ENCODE measurements around the gene TMEM273.

TMEM273 gene

DNA sequence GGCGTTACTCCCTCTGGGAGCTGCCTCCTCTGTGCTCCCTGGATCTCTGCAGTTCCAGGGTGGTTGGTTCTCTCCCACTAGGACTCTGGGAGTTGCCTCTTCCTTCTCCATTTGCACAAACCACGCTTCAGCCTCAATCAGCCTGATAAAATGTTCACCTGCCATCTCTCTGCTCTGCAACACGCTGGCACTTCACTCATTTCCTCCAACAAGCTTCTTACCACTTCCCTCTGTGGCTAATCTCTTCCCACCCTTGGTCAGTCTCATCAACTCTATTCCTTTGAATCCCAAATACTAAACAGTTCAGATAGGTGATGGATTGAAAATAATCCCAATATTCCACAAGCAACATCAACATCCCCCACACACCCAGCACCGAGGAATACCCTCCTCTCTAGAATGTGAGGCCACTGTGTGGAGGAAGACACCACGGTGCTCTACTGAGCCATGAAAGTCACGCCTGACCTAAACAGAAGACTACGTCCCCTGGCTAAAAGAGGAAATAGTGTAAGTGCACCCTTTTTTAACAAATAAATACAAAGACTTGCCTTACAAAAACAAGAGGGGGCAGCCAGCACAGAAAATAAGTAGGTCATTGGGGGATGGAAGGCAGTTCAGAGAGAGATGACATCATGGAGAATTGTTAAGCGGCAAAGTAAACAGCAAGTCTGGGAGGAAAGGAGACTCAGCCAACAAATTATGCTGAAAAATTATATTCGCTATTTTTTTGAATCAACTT is 52.4 kb downstream of the TMEM273 start:
- Histone ChIP-seq H3K4me2 (ENCODE audit: insufficient read depth, low read length) (no peak overlapping the region), H2AFZ (ENCODE audit: low read depth, low read length) (no peak overlapping the region), H3K9ac (ENCODE audit: low read depth, low read length) (no peak overlapping the region), H3K27me3 (ENCODE audit: insufficient read depth, low read length, poor library complexity) (no peaks in the 10 kb centered on the region), H3K4me1 (ENCODE audit: insufficient read depth, low read length) (peaks cover 5% of the 10 kb centered on the region), H3K79me2 (ENCODE audit: insufficient read depth, low read length) (no peaks in the 10 kb centered on the region), H3K36me3 (ENCODE audit: insufficient read depth, low read length) (no peaks in the 10 kb centered on the region), H3K4me3 (ENCODE audit: low read depth in 1 of 2, low read length in 2 of 2) (no peak overlapping the region), H4K20me1 (ENCODE audit: insufficient read depth, low read length) (no peaks in the 10 kb centered on the region), H3K9me3 (ENCODE audit: insufficient read depth, low read length, severe bottlenecking) (no peaks in the 10 kb centered on the region), H3K27ac (ENCODE audit: low read length) (no peak overlapping the region)
- TF ChIP-seq EZH2 (IDR thresholded peaks at IDR 0.05; ENCODE audit: borderline replicate concordance, low read depth, low read length, severe bottlenecking): no peak
- TF ChIP-seq, protein P1, sequence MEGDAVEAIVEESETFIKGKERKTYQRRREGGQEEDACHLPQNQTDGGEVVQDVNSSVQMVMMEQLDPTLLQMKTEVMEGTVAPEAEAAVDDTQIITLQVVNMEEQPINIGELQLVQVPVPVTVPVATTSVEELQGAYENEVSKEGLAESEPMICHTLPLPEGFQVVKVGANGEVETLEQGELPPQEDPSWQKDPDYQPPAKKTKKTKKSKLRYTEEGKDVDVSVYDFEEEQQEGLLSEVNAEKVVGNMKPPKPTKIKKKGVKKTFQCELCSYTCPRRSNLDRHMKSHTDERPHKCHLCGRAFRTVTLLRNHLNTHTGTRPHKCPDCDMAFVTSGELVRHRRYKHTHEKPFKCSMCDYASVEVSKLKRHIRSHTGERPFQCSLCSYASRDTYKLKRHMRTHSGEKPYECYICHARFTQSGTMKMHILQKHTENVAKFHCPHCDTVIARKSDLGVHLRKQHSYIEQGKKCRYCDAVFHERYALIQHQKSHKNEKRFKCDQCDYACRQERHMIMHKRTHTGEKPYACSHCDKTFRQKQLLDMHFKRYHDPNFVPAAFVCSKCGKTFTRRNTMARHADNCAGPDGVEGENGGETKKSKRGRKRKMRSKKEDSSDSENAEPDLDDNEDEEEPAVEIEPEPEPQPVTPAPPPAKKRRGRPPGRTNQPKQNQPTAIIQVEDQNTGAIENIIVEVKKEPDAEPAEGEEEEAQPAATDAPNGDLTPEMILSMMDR (IDR thresholded peaks at IDR 0.05; ENCODE audit: borderline replicate concordance, extremely low read depth, low read length, poor library complexity, severe bottlenecking): no peak
- no peak for DNase-seq
- ATAC-seq (ENCODE audit: insufficient read depth, low read depth): no peak

DNA sequence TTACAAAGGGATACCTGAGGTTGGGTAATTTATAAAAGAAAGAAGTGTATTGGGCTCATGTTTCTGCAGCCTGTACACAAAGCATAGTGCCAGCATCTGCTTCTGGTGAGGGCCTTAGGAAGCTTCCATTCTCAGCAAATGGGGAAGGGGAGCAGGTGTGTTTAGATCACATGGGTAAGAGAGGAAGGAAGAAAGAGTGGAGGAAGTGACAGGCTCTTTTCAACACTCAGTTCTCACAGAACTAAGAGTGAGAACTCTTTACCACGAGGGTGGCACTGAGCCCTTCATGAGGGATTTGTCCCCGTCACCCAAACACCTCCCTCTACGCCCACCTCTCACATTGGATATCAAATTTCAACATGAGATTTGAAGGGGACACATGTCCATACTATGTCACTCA is 53.9 kb downstream of the TMEM273 start:
- TF ChIP-seq, protein P1 (IDR thresholded peaks at IDR 0.05; ENCODE audit: borderline replicate concordance, extremely low read depth, low read length, poor library complexity, severe bottlenecking): no peak
- no peak for TF ChIP-seq EZH2 (IDR thresholded peaks at IDR 0.05; ENCODE audit: borderline replicate concordance, low read depth, low read length, severe bottlenecking)
- no peaks in the 10 kb centered on the region for H4K20me1 ChIP-seq (ENCODE audit: insufficient read depth, low read length)
- H3K27ac ChIP-seq (ENCODE audit: low read length): no peak overlapping the region
- no peaks in the 10 kb centered on the region for H3K27me3 ChIP-seq (ENCODE audit: insufficient read depth, low read length, poor library complexity)
- no peaks in the 10 kb centered on the region for H3K9me3 ChIP-seq (ENCODE audit: insufficient read depth, low read length, severe bottlenecking)
- peak; percentile 76 for ATAC-seq (ENCODE audit: insufficient read depth, low read depth)
- no peak overlapping the region for H3K4me2 ChIP-seq (ENCODE audit: insufficient read depth, low read length)
- no peak overlapping the region for H3K4me3 ChIP-seq (ENCODE audit: low read depth in 1 of 2, low read length in 2 of 2)
- no peaks in the 10 kb centered on the region for H3K79me2 ChIP-seq (ENCODE audit: insufficient read depth, low read length)
- no peaks in the 10 kb centered on the region for H3K36me3 ChIP-seq (ENCODE audit: insufficient read depth, low read length)
- H3K9ac ChIP-seq (ENCODE audit: low read depth, low read length): no peak overlapping the region
- DNase-seq: peak; percentile 16
- H3K4me1 ChIP-seq (ENCODE audit: insufficient read depth, low read length): peaks cover 5% of the 10 kb centered on the region
- no peak overlapping the region for H2AFZ ChIP-seq (ENCODE audit: low read depth, low read length)

DNA sequence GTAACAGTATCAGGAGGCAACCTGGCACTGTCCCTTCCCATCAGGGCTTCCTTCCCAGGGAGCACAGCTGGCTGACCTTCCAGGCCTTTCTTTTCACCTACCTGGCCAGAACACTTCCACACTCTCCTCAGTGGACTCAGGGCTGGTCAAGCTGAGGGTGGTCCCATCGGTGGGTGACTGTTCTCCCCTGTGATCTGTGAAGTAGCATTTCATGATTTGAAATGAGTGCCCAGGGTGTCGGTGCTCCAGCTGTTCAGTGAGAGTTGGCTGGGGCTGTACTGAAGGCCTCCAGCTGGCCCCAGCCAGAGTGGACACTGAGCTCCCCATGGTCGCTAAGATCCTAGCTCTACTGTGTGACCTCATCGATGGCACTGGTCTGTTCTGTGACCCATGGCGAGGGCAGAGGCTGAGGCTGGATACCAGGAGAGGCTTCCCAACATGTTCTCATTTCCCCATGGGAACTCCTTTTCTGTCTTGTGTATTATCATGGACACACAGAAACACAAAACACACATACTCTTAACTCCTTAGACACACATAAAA is 54.4 kb downstream of the TMEM273 start, which contains the start of gene FAM170B:
FAM170B (minus strand) TSS at position 316 of the 543 bp plus-strand sequence; CDS start at position 213, 103 bp downstream.
- DNase-seq (no peak), ATAC-seq (ENCODE audit: insufficient read depth, low read depth) (no peak)
- Histone ChIP-seq H3K36me3 (ENCODE audit: insufficient read depth, low read length) (no peaks in the 10 kb centered on the region), H3K4me3 (ENCODE audit: low read depth in 1 of 2, low read length in 2 of 2) (no peak within 1 kb of the TSS), H3K79me2 (ENCODE audit: insufficient read depth, low read length) (no peaks in the 10 kb centered on the region), H3K27me3 (ENCODE audit: insufficient read depth, low read length, poor library complexity) (no peaks in the 10 kb centered on the region), H3K4me1 (ENCODE audit: insufficient read depth, low read length) (peaks cover 5% of the 10 kb centered on the region), H4K20me1 (ENCODE audit: insufficient read depth, low read length) (no peaks in the 10 kb centered on the region), H3K9me3 (ENCODE audit: insufficient read depth, low read length, severe bottlenecking) (no peaks in the 10 kb centered on the region), H3K4me2 (ENCODE audit: insufficient read depth, low read length) (no peak within 1 kb of the TSS), H3K27ac (ENCODE audit: low read length) (no peak within 1 kb of the TSS), H2AFZ (ENCODE audit: low read depth, low read length) (no peak within 1 kb of the TSS), H3K9ac (ENCODE audit: low read depth, low read length) (no peak within 1 kb of the TSS)
- TF ChIP-seq EZH2 (IDR thresholded peaks at IDR 0.05; ENCODE audit: borderline replicate concordance, low read depth, low read length, severe bottlenecking): no peak
- TF ChIP-seq, protein P1 (IDR thresholded peaks at IDR 0.05; ENCODE audit: borderline replicate concordance, extremely low read depth, low read length, poor library complexity, severe bottlenecking): no peak

All from DND-41 (cell line).